Epidermal melanocyte (primary cell): ENCODE results near the gene FCER1G.
A peak's percentile ranks its signal among the peaks of the same experiment; 100 is the strongest.

Experiments used
- DNase-seq: peaks from one replicate; pipeline ENCODE4 v3.0.0; 2011; ENCODE audit warnings: low spot score; ENCODE audit not compliant: insufficient read length

The FCER1G gene

DNA sequence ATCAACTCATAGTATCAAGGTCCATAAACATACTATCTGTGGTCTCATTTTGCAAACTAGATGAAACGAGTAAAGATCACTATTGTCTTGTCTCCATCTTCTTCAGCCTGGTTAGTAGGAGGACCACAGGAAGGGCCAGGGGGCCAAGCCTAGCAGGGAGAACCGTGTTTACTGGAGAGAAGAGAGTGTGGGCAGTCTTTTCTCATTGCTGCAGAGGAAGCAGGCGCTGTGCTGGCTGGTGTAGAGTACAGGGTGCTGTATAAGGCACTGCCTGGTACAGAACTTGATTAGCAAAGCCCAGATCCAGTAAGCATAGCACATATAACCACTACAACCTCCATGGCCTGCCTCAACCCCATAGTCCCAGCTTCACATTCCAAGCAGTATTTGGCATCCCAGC lies 27.8 kb upstream of the FCER1G start:
- DNase-seq, result no peak

- DNase-seq, result no peak
Measured at GRCh38 chr1:161188381-161188780, 26.7 kb upstream of the FCER1G start.

GRCh38 chr1:161189036-161189435 lies 26.1 kb upstream of the FCER1G start:
- no peak for DNase-seq

GRCh38 chr1:161190962-161191521 lies 24.1 kb upstream of the FCER1G start:
- no peak for DNase-seq

DNA sequence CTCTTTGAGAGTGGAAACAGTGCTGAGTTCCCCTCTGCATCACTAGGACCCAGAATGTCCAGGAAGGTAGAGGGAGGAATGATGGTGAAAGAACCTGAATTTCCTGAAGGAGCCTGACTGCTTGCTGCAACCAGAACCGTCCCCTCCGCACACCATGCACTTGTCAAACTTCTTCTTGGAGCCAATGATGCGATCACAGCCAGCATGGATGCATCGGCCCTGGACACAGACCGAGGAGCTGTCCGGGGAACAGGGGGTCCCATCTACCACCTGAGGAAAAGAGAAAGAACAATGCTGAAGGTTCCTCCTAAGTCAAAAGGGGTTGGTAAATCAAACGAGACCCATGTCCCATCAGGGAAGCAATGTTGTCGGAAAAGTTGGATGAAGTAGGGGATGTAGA lies 23.1 kb upstream of the FCER1G start:
- DNase-seq, result no peak

DNA sequence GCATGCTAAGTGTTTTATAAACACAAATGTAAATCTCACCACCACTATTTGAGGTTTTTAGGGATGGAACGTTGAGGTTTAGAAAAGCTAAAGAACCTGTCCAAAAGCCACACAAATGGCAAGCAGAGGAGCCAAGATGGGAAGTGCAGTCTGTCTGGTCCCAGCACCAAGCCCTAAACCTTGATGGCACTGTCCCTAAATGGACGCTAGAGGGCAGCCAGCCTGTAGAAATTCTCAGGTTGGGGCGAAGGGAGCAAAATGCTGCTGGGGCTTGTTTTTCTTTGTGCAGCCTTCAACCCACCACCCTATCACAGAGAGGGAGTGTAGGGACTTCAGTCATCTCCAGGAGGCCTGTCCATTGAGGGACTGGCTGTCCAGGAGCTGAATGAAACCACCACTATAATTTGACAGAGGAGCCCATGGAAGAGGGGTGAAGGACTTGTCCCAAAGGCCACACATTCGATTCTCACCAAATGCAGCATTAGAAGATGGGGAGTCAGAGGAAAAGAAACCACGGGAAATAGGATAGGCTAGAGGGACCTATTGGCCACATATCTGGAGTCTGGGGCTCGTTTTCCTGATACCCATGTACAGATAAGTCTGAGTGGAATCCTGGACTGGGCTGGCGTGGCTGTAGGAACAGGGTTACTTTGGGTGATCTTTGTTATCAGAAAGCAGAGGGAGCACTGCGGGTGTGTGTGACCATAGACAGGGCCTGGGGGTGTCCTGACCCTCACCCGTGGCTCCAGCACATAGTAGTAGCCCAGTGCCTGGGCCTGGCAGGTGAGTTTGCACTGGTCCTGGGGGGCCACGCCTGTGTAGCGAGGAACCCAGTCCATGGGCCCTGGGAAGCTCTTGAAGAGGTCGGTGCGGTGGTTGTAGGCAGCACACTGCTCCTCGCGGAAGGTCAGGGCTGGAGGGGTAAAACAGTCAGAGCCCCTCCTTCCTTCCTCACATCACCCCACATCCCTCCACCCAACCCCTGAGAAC lies 22.3 kb upstream of the FCER1G start:
- peak; percentile 75 for DNase-seq

DNA sequence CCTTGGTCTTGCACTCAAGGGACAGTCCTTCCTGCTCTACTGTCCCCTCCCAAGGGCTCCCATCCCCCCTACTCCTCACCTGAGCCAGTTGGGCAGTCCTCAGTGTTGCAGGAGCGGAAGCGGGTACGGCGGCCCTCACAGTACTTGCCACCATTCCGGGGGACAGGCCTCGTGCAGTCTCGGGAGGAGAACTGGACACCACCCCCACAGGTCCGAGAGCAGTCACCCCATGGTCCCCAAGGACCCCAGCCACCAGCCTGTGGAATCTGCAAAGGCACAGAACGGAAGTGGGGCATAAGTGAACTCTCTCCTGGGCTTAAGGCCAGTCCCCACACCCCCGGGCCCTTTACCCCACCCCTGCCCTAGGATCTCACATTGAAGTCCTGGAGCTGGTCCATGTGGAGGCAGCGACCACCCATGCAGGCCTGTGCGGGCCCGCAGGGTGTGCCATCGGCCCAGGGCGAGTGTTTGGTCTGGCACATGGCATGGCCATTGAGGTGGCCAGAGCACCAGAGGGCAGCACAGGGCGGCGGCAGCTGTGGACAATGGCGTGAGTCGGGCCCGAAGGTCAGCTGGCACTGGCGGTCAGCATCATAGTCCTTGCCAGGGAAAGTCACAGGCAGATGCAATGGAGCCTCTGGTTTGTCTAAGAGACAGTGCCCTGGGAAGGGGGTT lies 21.4 kb upstream of the FCER1G start:
- DNase-seq, result no peak

DNA sequence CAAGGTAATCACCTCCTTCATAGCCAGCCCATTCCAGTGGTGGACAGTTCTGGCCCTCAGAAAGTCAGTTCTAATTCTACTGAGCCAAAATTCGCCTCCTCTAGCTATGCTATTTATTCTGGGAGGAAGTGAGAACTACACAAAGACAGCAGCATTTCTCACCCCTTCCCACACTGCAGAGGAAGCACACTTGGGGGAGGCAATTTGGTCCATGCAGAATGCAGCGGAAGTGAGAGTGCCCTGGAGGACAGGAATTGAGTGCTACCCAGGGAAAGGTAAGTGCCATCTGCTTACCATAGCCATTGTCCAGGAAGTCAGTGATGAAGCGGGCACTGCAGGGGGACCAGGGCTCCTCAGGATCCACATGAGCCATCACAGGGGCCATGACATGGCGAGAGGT lies 19.9 kb upstream of the FCER1G start:
- no peak for DNase-seq

DNA sequence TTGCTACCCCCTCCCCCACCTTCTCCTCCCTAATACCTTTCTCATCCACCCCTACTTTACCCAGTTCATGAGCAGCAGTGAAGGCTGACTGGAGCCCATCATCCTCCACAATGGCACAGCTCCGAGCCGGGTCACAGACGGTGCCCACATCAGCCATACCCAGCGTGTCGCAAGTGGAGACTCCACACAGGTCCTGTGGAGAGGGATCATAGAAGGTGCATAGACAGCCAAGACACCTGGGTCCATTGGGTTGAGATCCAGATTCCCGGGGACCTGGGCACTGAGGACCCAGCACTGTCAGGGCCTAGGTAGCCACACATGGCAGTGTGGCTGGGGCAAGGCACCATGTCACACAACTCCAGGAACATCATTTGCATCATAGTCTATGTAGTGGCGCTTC lies 19.0 kb upstream of the FCER1G start:
- no peak for DNase-seq

DNA sequence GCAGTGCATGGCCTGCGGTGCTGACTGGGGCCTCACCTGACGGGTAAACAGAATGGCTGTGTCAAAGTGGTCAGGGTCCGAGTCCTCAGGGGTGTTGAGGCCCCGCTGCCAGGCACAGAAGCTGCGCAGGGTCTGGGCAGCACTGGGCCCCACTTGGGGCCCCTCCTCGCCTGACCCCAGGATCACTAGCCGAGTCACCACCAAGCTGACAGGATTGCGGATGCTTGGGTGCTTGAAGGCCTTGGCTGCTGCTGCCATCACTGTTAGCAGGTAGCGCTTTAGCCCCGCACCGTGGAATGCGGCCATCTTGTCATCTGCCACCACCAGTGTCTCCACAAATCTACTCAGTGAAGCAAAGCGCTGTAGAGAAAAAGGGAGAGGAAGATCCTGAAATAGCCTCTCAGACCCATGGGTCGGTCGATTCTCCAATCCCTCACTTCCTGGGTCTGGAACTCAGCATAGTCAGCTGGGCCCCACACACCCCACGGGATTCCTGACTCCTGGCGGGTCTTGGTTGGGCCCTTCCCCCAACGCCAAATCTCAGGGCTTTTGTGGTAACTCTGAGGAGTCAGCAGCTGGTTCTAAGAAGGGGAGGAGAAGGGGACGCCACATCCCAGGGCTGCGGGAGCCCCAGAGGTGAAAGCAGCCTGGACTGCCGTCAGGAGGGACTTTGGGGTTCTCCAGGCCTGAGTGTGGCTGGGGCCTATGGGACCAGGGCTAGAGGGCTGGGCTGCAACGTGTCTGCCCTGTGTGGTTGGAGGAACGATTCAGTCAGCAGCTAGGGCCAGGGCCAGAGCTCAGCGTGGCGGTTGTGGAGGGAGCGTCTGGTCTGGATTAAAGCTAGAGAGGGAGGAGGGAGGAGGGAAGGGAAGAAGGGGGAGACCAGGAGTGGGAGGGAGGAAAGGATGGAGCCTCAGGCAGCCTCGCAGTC lies 18.3 kb upstream of the FCER1G start:
- DNase-seq, result no peak

DNA sequence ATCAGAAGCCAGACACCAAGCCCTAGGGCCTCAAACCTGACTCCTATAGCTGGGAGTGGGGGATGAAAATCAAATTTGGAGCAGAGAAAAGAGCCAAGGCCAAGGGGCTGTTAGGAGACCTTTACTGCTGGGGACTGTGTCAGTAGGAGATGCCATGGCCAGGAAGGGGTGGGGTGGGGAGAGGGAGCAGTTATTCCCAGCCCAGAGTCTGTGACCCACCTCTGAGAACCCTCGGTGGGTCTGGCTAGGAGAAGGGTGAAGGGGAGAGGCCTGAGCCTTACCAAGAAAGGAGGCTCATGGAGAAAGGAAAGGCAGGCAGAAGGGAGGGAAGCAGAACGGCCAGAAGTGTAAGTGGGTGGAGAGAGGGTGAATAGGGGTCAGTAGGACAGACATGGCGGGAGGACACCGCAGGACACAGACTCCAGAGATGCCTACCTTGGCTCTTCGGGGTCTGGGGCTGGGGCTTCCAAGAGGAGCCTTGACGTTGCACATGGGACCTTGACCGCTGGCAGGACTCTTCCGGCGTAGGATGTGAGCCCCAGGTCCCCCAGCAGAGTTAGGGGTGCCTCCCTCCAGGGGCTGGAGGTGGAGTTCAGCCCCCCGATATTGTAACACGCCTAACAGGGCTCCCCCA lies 17.4 kb upstream of the FCER1G start:
- DNase-seq, result no peak

DNA sequence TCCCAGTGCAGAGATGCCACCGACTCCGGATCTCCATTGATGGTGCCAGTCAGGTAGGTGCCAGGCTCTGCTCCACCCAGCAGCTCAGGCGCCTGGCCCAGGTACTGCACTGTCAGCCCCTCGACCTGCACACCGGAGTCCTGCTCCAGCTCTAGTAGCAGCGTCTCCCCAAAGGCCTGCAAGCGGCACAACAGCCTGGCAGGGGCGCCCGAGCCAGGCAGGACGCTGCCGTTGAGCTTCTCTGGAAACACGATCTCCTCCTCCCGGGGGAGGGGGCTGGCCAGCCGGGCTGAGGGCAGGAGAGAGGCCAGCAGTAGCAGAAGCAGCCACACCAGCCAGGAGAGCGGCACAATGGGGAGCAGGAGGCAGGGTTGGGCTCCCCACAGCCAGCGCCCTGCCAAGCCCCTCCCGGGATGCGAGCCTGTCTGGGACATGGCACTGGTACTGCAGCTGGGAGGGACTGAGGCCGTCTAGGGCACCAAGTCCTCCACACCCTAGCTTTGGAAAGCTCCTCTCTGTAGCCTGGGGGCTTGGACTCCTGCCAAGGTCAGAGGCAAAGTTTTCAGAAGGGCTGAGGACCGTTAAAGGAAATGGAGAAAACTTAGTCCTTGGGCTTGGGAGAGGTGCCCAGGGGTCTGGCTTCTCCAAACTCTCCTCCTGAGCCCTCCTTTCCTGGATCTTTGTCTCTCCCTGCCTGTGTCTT lies 16.8 kb upstream of the FCER1G start:
- DNase-seq, result peak; percentile 29

DNA sequence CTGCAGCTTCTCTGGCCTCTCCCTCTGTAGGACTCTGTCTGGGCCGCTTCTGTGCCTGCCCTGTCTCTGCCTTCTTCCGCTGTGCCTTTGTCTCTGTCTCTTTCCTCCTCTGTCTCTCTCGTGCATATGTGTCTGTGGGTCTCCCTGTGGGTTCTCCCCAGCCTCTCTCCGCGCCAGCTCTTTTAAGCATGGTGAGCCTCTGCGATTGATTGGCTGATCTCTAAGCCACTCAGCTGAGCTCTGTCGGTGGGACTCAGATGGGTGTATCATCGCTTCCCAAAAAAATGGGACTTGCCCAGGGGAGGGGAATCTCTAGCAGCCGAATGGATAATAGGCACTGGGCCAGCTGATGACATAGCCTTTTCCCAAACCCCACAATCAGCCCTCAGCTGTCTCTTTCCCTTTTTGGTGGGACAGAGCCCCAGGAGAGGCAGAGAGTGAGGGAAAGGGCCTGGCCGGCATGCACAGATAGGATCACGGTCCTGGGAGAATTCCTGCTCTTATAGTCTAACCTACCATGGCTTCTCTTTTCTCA lies 16.1 kb upstream of the FCER1G start, which contains the start of gene ADAMTS4:
TSS of gene ADAMTS4 (minus strand) at position 158 of the 535 bp plus-strand sequence. CDS start 427 bp downstream, outside the sequence.
- peak; percentile 57 for DNase-seq

DNA sequence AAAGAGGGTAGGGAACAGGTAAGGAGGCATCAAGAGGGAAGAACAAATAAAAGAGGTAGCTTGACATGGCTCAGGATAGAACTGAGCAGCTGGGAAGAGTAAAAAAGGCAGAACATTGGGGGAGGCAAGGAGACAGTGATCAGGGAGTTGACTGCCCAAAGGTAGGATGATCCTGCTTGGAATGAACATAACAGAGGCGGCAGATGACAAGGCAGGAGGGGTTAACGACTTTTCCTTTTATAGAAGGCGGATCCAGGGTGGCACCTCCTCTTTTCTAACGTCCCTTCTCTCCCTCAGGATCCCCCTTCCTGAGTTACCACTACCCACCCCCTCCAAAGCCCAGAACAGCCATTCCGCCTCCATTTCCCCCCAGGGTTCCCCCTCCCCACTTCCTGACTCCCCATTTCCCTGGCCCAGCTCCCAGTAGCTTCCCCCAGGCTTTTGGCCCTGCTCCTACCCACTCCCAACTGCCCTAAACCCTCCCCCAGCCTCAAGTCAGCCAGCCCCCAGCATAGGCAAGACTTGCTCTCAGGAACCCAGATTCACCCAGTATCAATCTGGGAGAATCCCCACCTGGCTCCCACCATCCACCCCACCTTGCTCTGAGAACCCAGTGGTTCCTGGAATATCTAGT lies 15.5 kb upstream of the FCER1G start:
- DNase-seq, result no peak

- no peak for DNase-seq
Measured at GRCh38 chr1:161200421-161200991, 14.6 kb upstream of the FCER1G start.

DNA sequence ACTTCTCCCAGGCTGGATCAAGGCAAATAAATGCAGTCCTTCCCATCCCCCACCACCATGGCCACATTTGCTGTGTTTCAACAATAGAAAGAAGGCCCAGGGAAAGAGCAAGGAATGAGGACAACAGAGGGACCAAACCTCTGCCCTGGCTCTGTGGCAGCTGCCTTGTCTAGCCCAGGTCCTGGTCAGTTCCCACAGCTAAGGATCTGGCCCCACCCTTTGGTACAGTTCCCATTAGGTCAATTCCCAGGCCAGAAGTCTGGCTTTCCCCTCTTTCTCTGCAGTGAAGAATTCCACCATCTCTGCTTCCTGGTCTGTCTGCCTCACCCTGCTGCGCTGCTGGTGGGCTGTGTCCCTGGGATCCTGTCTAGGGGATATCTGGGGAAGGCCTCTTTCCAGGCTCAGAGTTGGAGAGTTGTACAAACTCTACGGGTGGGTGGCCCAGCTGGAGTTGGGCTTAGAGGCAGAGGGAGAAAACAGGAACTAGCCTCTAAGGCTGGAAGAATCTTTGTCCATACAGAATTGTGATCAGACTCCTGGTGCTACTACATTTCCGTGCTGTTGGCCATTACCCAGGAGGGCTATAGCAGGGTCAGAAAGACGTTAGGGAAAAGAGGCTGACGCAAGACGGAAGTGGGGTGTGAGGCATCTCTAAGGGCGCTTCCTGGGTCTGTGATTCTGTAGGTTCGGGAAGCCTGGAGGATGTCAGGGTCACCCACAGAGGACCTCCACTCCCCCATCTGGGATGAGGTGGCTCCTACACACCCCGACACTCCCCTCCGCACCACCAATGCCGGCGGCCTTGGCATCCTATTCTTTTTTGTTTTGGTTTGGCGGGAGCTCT lies 13.9 kb upstream of the FCER1G start:
- DNase-seq, result no peak

- DNase-seq, result peak; percentile 89
Measured at GRCh38 chr1:161201836-161202712, 13.0 kb upstream of the FCER1G start, which contains the start of gene NDUFS2. Gene NDUFS2 (plus strand): TSS chr1:161202367. CDS start chr1:161202386, 19 bp downstream.
